Neural progenitor cell (in vitro differentiated cells): Measurements from ENCODE around the gene RFX5. TPM values are rescaled to one million over a fixed set of nuclear protein-coding genes. Genes with fewer than 3 reads are reported as not detected.

Experiments
- DNase-seq: peaks from one replicate; pipeline ENCODE4 v3.0.0-alpha.2; 2016; ENCODE audit warnings: low spot score
- H2AFZ ChIP-seq: fragments of 200-600 bp; sonication (generic); replicated peaks from 2 replicates; pipeline ENCODE4 v1.6.1; 2016; ENCODE audit warnings: antibody characterized with exemption
- H3F3A ChIP-seq: fragments of 200-600 bp; sonication (generic); 2 replicates; pipeline ENCODE4 v1.6.1; 2016; ENCODE audit warnings: antibody characterized with exemption, low read depth
- H3K27ac ChIP-seq: fragments of 200-600 bp; sonication (generic); 2 replicates; pipeline ENCODE4 v1.5.1; 2016; ENCODE audit warnings: mild to moderate bottlenecking
- H3K27me3 ChIP-seq: fragments of 200-600 bp; sonication (generic); 2 replicates; pipeline ENCODE4 v1.6.1; 2016; ENCODE audit warnings: mild to moderate bottlenecking, moderate library complexity
- H3K36me3 ChIP-seq: fragments of 200-600 bp; sonication (generic); 2 replicates; pipeline ENCODE4 v1.5.1; 2016
- H3K4me1 ChIP-seq: fragments of 200-600 bp; sonication (generic); 2 replicates; pipeline ENCODE4 v1.6.1; 2016; ENCODE audit warnings: mixed run types
- H3K4me2 ChIP-seq: fragments of 200-600 bp; sonication (generic); 2 replicates; pipeline ENCODE4 v1.6.1; 2016
- H3K4me3 ChIP-seq: fragments of 200-600 bp; sonication (generic); 2 replicates; pipeline ENCODE4 v1.5.1; 2016
- H3K79me2 ChIP-seq: fragments of 200-600 bp; sonication (generic); 2 replicates; pipeline ENCODE4 v1.6.1; 2016; ENCODE audit warnings: low read depth
- H3K9ac ChIP-seq: fragments of 200-600 bp; sonication (generic); 2 replicates; pipeline ENCODE4 v1.6.1; 2016
- H3K9me3 ChIP-seq: fragments of 200-600 bp; sonication (generic); 2 replicates; pipeline ENCODE4 v1.5.1; 2016; ENCODE audit warnings: low read depth
- H4K20me1 ChIP-seq: fragments of 200-600 bp; sonication (generic); 2 replicates; pipeline ENCODE4 v1.6.1; 2016; ENCODE audit warnings: low read depth
- H3K27ac Mint-ChIP-seq: 3 replicates; pipeline ENCODE4 v1.8.0; 2021; ENCODE audit warnings: mixed read lengths
- H3K27me3 Mint-ChIP-seq: 2 replicates; pipeline ENCODE4 v1.8.0; 2022; ENCODE audit warnings: low read depth, mild to moderate bottlenecking, inconsistent platforms, moderate library complexity, mixed read lengths; ENCODE audit not compliant: insufficient read depth
- H3K36me3 Mint-ChIP-seq: 3 replicates; pipeline ENCODE4 v1.8.0; 2021; ENCODE audit warnings: mixed read lengths
- H3K4me1 Mint-ChIP-seq: 3 replicates; pipeline ENCODE4 v1.8.0; 2021; ENCODE audit warnings: mixed read lengths
- H3K4me3 Mint-ChIP-seq: 3 replicates; pipeline ENCODE4 v1.8.0; 2021; ENCODE audit warnings: mild to moderate bottlenecking, moderate library complexity, mixed read lengths
- H3K9me3 Mint-ChIP-seq: 3 replicates; pipeline ENCODE4 v1.8.0; 2020; ENCODE audit warnings: mixed read lengths
- CTCF ChIP-seq: fragments of 200-600 bp; sonication (generic); IDR thresholded peaks from 2 replicates; pipeline ENCODE4 v1.5.1; 2017; ENCODE audit warnings: antibody characterized with exemption, mild to moderate bottlenecking
- EZH2 ChIP-seq: fragments of 200-600 bp; sonication (generic); IDR thresholded peaks from 2 replicates; pipeline ENCODE4 v1.6.1; 2017; ENCODE audit warnings: antibody characterized with exemption, mild to moderate bottlenecking, moderate library complexity
- EZH2phosphoT487 ChIP-seq: fragments of 200-600 bp; sonication (generic); IDR thresholded peaks from 2 replicates; pipeline ENCODE4 v1.6.1; 2017; ENCODE audit warnings: antibody characterized with exemption
- small RNA-seq: library from RNA; depleted of rRNA; stranded (forward); fragments of <200 nt; gene quantifications from one replicate; pipeline ENCODE3, GENCODE V24; 2015
- total RNA-seq: library from RNA; depleted of rRNA; stranded (reverse); fragments of >200 nt; gene quantifications from 2 replicates; pipeline ENCODE4 v1.2.3, GENCODE V29; 2015; ENCODE audit warnings: low replicate concordance

RFX5 gene
- total RNA-seq, 1 donor from 2014 or later, result 87.5 TPM

GRCh38 chr1:151292207-151293030, 54.6 kb downstream of the RFX5 start:
- no peak for DNase-seq
- Mint-ChIP-seq H3K9me3 (no peaks in the 10 kb centered on the region), H3K27ac (no peak overlapping the region), H3K27me3 (peaks cover 12% of the 10 kb centered on the region), H3K4me3 (peak overlapping the region; percentile 18), H3K4me1 (peaks cover 4% of the 10 kb centered on the region), H3K36me3 (peaks cover 22% of the 10 kb centered on the region)
- Histone ChIP-seq H3K36me3 (no peaks in the 10 kb centered on the region), H3K4me2 (no peak overlapping the region), H3K4me3 (no peak overlapping the region), H4K20me1 (peaks cover 27% of the 10 kb centered on the region), H2AFZ (no peak overlapping the region), H3K9ac (no peak overlapping the region), H3K4me1 (peaks cover 27% of the 10 kb centered on the region), H3K79me2 (peaks cover 2% of the 10 kb centered on the region), H3F3A (peaks cover 53% of the 10 kb centered on the region), H3K27ac (peak overlapping the region; percentile 58), H3K9me3 (no peaks in the 10 kb centered on the region), H3K27me3 (no peaks in the 10 kb centered on the region)
- TF ChIP-seq CTCF (no peak), EZH2phosphoT487 (no peak)

- Mint-ChIP-seq H3K4me1 (peaks cover 6% of the 10 kb centered on the region), H3K4me3 (no peak overlapping the region)
Measured at GRCh38 chr1:151290709-151291303, 56.2 kb downstream of the RFX5 start.

More at GRCh38 chr1:151290709-151291303, 56.2 kb downstream of the RFX5 start:
- H3K79me2 ChIP-seq, result peaks cover 7% of the 10 kb centered on the region
- no peak for DNase-seq
- H4K20me1 ChIP-seq, result peaks cover 42% of the 10 kb centered on the region
- no peaks in the 10 kb centered on the region for H3K27me3 ChIP-seq
- H2AFZ ChIP-seq, result no peak overlapping the region
- Mint-ChIP-seq H3K9me3 (no peaks in the 10 kb centered on the region), H3K27me3 (peaks cover 13% of the 10 kb centered on the region), H3K36me3 (peaks cover 24% of the 10 kb centered on the region), H3K27ac (no peak overlapping the region)
- H3K4me3 ChIP-seq, result no peak overlapping the region
- H3K9ac ChIP-seq, result no peak overlapping the region
- H3K9me3 ChIP-seq, result no peaks in the 10 kb centered on the region
- H3K27ac ChIP-seq, result peak overlapping the region; percentile 25
- no peak for TF ChIP-seq CTCF
- no peak for TF ChIP-seq EZH2
- no peak for TF ChIP-seq EZH2phosphoT487
- no peak overlapping the region for H3K4me2 ChIP-seq
- no peaks in the 10 kb centered on the region for H3K36me3 ChIP-seq
- H3F3A ChIP-seq, result peaks cover 40% of the 10 kb centered on the region
- peaks cover 27% of the 10 kb centered on the region for H3K4me1 ChIP-seq

Small RNA genes within 50 kb of the gene (small RNA-seq; reads per million reads assigned to genes)
- 0.07 reads per million for gene RN7SL444P

Other genes with a start within 250 kb of the RFX5 start
- 5.6 and 12.1 TPM in 2 replicates for gene SEMA6C, start 200.6 kb downstream of the RFX5 start, total RNA-seq
- not detected in 2 replicates for gene TNFAIP8L2, start 190.6 kb downstream of the RFX5 start, total RNA-seq
- gene LYSMD1, start 181.3 kb downstream of the RFX5 start, total RNA-seq, result 15.5 and 18.9 TPM in 2 replicates
- gene SCNM1, start 181.1 kb downstream of the RFX5 start, total RNA-seq, result 22.0 and 25.3 TPM in 2 replicates
- gene TMOD4, start 171.3 kb downstream of the RFX5 start, total RNA-seq, result not detected in 2 replicates
- 107 and 117 TPM in 2 replicates for gene VPS72, start 157.1 kb downstream of the RFX5 start, total RNA-seq
- 81.2 and 90.6 TPM in 2 replicates for gene PIP5K1A, start 148.7 kb downstream of the RFX5 start, total RNA-seq
- gene PSMD4, start 92.5 kb downstream of the RFX5 start, total RNA-seq, result 123 and 162 TPM in 2 replicates
- 20.2 and 43.1 TPM in 2 replicates for gene ZNF687, start 65.0 kb downstream of the RFX5 start, total RNA-seq
- 19.0 and 33.5 TPM in 2 replicates for gene PI4KB, start 19.8 kb downstream of the RFX5 start, total RNA-seq
- 38.5 and 63.2 TPM in 2 replicates for gene SELENBP1, start 25.5 kb upstream of the RFX5 start, total RNA-seq
- 267 and 321 TPM in 2 replicates for gene PSMB4, start 52.3 kb upstream of the RFX5 start, total RNA-seq
- gene POGZ, start 112.2 kb upstream of the RFX5 start, total RNA-seq, result 61.5 and 71.6 TPM in 2 replicates
- 5.4 and 12.4 TPM in 2 replicates for gene CGN, start 164.1 kb upstream of the RFX5 start, total RNA-seq
- 9.3 and 10.0 TPM in 2 replicates for gene TUFT1, start 193.1 kb upstream of the RFX5 start, total RNA-seq